GM12864 (cell line): ENCODE measurements around the gene IRF2.

Experiments used
- DNase-seq: peaks from one replicate; pipeline ENCODE4 v3.0.0-alpha.2; 2011; ENCODE audit warnings: low read depth
- H3K4me3 ChIP-seq: 2 replicates; pipeline ENCODE4 v1.5.1; 2011; ENCODE audit warnings: mild to moderate bottlenecking, low read depth, low read length, control low read depth
- TF ChIP-seq, protein P1 (sequence below): IDR thresholded peaks from 2 replicates; pipeline ENCODE4 v1.5.1; 2011; ENCODE audit warnings: low read depth, mild to moderate bottlenecking, moderate library complexity, low read length, control low read depth, inconsistent platforms; ENCODE audit errors: missing control alignments

The IRF2 gene

DNA sequence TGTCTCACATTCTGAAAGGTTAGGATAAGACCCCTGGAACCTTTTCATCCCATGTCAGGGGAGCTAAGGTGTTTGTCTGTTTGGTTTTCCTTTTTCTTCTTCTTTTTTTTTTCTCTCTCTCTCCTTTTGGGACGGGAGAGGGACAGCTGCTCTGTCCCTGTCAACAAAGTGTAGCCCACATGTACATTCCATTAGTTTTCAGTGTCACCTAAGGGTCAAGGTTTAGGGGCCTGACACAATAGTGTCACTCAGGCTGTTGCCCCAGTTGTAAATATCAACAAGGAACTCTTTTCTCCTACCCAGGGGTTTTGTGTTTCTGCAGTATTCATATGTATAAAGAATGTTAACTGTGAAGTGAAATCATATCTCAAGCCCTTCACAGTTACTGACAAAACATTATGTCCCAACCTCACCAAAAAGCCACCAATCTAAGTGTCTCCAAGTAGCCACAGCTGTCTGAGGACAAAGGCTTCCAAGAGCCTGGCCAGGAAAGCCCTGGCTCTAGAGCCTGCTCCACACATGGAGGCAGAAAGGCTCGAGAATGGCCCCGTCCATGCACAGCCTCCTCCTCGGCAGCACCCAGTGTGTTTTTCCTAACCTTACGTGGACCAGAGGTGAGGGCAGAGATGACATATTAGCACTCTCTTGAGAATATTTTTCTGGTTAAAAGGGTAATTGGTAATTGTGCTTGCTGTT lies 9.4 kb downstream of the IRF2 start:
- DNase-seq, result no peak
- no peak overlapping the region for H3K4me3 ChIP-seq
- TF ChIP-seq, protein P1, sequence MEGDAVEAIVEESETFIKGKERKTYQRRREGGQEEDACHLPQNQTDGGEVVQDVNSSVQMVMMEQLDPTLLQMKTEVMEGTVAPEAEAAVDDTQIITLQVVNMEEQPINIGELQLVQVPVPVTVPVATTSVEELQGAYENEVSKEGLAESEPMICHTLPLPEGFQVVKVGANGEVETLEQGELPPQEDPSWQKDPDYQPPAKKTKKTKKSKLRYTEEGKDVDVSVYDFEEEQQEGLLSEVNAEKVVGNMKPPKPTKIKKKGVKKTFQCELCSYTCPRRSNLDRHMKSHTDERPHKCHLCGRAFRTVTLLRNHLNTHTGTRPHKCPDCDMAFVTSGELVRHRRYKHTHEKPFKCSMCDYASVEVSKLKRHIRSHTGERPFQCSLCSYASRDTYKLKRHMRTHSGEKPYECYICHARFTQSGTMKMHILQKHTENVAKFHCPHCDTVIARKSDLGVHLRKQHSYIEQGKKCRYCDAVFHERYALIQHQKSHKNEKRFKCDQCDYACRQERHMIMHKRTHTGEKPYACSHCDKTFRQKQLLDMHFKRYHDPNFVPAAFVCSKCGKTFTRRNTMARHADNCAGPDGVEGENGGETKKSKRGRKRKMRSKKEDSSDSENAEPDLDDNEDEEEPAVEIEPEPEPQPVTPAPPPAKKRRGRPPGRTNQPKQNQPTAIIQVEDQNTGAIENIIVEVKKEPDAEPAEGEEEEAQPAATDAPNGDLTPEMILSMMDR, result no peak

DNA sequence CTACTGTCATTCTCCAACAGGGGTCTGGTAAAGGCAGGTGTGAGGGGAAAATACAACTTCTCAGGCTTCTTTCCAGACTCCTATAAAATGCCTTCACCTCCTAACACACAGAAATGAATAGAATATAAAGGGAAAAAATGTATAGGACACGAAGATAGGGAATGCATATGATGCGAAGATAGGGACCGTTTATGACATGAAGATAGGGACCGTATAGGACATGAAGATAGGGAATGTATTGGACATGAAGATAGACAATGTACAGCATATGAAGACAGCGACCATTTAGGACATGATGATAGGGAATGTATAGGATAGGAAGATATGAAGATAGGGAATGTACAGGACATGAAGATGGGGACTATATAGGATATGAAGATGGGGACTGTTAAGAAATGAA lies 10.5 kb downstream of the IRF2 start:
- TF ChIP-seq, protein P1, result no peak
- no peak for DNase-seq
- H3K4me3 ChIP-seq, result no peak overlapping the region

DNA sequence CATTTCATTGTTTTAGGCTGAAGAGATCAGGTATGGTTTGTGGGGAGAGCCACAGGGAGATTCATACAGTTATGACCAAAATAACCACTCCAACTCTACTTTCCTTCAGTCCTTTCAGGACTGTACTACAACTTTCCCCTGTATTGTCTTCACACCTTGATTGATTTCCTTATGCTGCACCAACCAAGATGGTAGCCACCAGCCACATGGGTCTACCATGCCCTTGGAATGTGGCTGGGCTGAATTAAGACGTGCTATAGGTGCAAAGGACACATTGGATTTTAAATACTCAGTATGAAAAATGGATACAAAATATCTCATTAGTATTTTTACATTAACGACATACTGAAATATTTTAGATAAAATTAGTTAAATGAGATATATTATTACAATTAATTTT lies 11.2 kb downstream of the IRF2 start:
- TF ChIP-seq, protein P1, result no peak
- no peak for DNase-seq
- no peak overlapping the region for H3K4me3 ChIP-seq

DNA sequence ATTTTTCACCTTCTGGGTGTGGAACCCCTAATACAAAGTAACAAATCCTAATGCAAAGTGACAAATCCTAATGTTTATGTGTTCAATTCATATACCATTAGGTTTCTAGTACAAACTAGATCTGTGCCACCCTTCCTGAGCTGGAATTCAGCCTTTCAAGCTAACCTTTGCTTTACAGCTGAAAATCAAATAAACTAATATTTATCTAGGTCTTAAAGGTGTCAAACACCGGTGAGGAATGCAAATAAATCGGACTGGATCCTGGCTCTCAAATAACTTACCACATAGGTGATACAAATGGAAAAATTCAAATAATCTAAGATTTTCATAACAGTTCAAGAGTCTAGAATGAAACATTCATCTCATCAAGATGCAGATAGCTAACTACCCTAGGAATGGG lies 11.6 kb downstream of the IRF2 start:
- DNase-seq, result no peak
- H3K4me3 ChIP-seq, result no peak overlapping the region
- TF ChIP-seq, protein P1, result no peak

DNA sequence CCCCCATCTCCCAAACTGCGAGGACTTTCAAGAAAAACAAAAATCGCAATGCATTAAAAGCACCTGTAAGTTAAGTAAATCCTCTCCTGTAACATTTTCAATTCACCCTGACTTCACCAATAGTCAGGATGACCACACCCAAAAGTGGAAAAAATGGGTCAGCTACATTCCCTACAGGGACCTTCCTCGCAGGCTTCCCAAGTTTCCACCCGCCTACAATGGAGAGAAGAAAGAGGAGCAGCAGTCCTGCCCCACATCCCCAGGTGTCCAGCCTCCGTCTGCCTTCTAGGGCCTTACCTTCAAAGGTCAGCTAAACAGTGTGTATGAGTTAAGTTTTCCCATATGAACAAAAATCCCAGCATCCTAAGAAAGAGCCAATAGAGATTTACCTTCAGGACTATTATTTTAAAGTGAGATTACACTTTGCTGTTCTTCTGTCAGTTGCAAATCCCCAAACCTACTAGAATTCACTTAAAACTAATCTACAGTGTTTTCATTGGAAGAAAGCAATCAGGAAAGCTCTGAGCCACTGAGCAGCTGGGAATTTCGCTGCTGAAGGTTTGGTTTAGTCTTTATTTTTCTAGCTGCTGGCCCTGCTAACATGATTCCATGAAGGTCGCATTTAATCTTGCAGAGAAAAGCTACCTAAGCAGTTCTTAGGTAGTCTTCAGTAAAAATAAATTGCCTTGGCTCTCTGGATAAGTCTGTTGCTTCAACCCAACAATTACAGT lies 12.5 kb downstream of the IRF2 start:
- TF ChIP-seq, protein P1, result no peak
- no peak overlapping the region for H3K4me3 ChIP-seq
- no peak for DNase-seq

DNA sequence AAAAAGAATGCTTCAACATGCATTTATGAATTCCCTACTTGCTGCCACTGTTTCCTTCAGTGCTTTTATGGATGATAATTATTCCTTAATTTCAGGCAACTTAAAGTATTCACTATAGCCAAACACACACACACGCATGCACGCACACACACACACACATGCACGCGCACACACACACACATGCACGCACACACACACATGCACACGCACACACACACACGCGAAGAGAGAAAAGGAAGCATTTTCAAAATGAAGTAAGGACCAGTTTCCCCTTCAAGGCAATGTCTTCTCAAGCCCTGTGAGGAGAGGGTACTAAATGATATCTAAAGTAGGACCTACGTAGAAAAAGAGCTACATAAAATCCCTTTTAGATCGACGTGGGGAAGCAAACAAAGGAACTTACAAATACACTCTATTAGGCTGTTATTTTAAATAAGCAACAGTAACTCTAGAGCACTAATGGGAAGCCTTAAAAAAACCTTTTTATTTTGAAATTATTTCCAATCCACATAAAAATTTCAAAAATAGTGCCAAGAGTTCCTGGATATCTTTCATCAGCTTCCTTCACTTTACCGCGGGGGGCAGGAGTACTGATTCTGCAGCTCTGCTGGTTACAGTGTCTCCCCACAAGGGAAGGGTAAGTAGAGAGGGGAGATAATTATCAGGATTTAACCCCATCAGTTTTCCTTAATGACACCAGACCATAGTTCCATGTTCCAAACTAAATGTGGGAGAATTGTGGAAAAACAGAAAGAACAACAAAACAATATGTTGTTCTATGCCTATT lies 13.7 kb downstream of the IRF2 start:
- TF ChIP-seq, protein P1, result no peak
- no peak overlapping the region for H3K4me3 ChIP-seq
- no peak for DNase-seq
